T-cell (primary cell): ENCODE measurements around the gene TMEM184A. TPM values are rescaled to one million over a fixed set of nuclear protein-coding genes. Genes with fewer than 3 reads are reported as not detected.
A peak's percentile ranks its signal among the peaks of the same experiment; 100 is the strongest.

Source experiments
- ATAC-seq, 4 experiments: fragments of 200-7000 bp in 3 of 4; fragments of 150-1000 bp in 1 of 4; cut with Tn5 transposase; replicated peaks in 1 of 4; 1 replicate in 3 of 4; 2 replicates in 1 of 4; pipeline ENCODE4 v1.10.0; 2021; ENCODE audit warnings: moderate library complexity in 3 of 4, mild to moderate bottlenecking in 2 of 4, moderate number of reproducible peaks in 1 of 4
- CTCF ChIA-PET, 2 donors: fragments of 300-600 bp; sonication (Branson Sonifier 250); formaldehyde crosslinking; loops; one replicate each; lab custom pipeline; 2022; ENCODE audit warnings: antibody characterized with exemption in 2 of 2; lab: Charles Lee
- POLR2A ChIA-PET, 2 donors: fragments of 300-600 bp; sonication (Branson Sonifier 250); formaldehyde crosslinking; loops; one replicate each; lab custom pipeline; 2022; ENCODE audit warnings: antibody characterized with exemption in 2 of 2; lab: Charles Lee
- DNase-seq, 35 experiments: peaks; one replicate each; pipeline versions ENCODE4 v3.0.0 to v3.0.0-alpha.2; 2013 to 2023
- H3K27ac ChIP-seq: one replicate; pipeline ENCODE4 v1.5.1; 2013; ENCODE audit warnings: low read length
- H3K27me3 ChIP-seq, 2 experiments: replicated peaks in 1 of 2; 1 replicate in 1 of 2; 2 replicates in 1 of 2; pipeline versions ENCODE4 v1.6.1 to v1.7.0; 2013; ENCODE audit warnings: low read length in 1 of 2, mixed read lengths in 1 of 2; ENCODE audit not compliant: control insufficient read depth in 2 of 2, insufficient read depth in 2 of 2; ENCODE audit errors: extremely low read depth in 1 of 2
- H3K36me3 ChIP-seq, 2 donors: 1 replicate in 1 of 2; 2 replicates in 1 of 2; pipeline versions ENCODE4 v1.6.1 to v1.7.0; 2013; ENCODE audit warnings: low read length in 1 of 2; ENCODE audit not compliant: control insufficient read depth in 2 of 2, insufficient read depth in 1 of 2; ENCODE audit errors: extremely low read depth in 1 of 2
- H3K4me1 ChIP-seq, 2 experiments: 1 replicate in 1 of 2; 2 replicates in 1 of 2; pipeline versions ENCODE4 v1.6.1 to v1.7.0; 2013; ENCODE audit warnings: low read length in 2 of 2, mixed read lengths in 1 of 2; ENCODE audit not compliant: insufficient read depth in 2 of 2, control insufficient read depth in 1 of 2; ENCODE audit errors: extremely low read depth in 1 of 2
- H3K4me3 ChIP-seq, 2 donors: 1 replicate in 1 of 2; 2 replicates in 1 of 2; pipeline versions ENCODE4 v1.5.1 to v1.7.0; 2013; ENCODE audit warnings: mild to moderate bottlenecking in 2 of 2, low read length in 1 of 2, moderate library complexity in 1 of 2; ENCODE audit not compliant: control insufficient read depth in 1 of 2; ENCODE audit errors: extremely low read depth in 1 of 2
- H3K9me3 ChIP-seq: 2 replicates; pipeline ENCODE4 v1.7.0; 2013
- H3K27ac Mint-ChIP-seq, 2 donors: one replicate each; pipeline ENCODE4 v1.8.0; 2020 to 2021; ENCODE audit warnings: mild to moderate bottlenecking in 2 of 2, mixed read lengths in 2 of 2
- H3K27me3 Mint-ChIP-seq, 2 donors: one replicate each; pipeline ENCODE4 v1.8.0; 2021 to 2022; ENCODE audit warnings: mixed read lengths in 2 of 2
- H3K36me3 Mint-ChIP-seq: one replicate; pipeline ENCODE4 v1.8.0; 2021; ENCODE audit warnings: mixed read lengths
- H3K4me1 Mint-ChIP-seq, 3 donors: one replicate each; pipeline ENCODE4 v1.8.0; 2020 to 2022; ENCODE audit warnings: mixed read lengths in 3 of 3, mild to moderate bottlenecking in 1 of 3
- H3K4me3 Mint-ChIP-seq, 3 donors: one replicate each; pipeline ENCODE4 v1.8.0; 2020 to 2022; ENCODE audit warnings: mild to moderate bottlenecking in 3 of 3, mixed read lengths in 3 of 3, moderate library complexity in 3 of 3
- H3K9me3 Mint-ChIP-seq, 3 donors: one replicate each; pipeline ENCODE4 v1.8.0; 2020 to 2022; ENCODE audit warnings: mixed read lengths in 3 of 3
- WGBS: methylation state at CpG from one replicate; pipeline ENCODE4 v1.1.5; 2013; ENCODE audit warnings: missing lambda C conversion rate; ENCODE audit not compliant: insufficient coverage; 5-methylcytosine and 5-hydroxymethylcytosine counted together
- total RNA-seq, 35 experiments: library from RNA in 6 of 35; stranded (reverse) in 6 of 35; fragments of 120-200 nt in 1 of 35; gene quantifications; one replicate each; pipeline versions ENCODE4 v1.2.1 to v1.2.4 and lab custom pipeline; 2013 to 2026

TMEM184A gene
- total RNA-seq, 5 donors from 2014 or later (not counting 1 experiment from before 2014, with no cell fraction given): 0.18 to 0.38 (median 0.33) TPM; not detected in 2

GRCh38 chr7:1536455-1536742, 19.6 kb downstream of the TMEM184A start:
- no peaks in the 10 kb centered on the region for H3K27me3 ChIP-seq
- H3K4me3 ChIP-seq: no peak overlapping the region
- ChIA-PET CTCF (no interaction called here), POLR2A (no interaction called here)
- H3K4me3 Mint-ChIP-seq: no peak overlapping the region
- no peak for ATAC-seq
- peaks cover 11 to 47% of the 10 kb centered on the region in 2 experiments for H3K4me1 ChIP-seq
- H3K27ac ChIP-seq: no peak overlapping the region
- no peaks in the 10 kb centered on the region for H3K9me3 Mint-ChIP-seq
- H3K27ac Mint-ChIP-seq: peak overlapping the region in 1 of 2 donors; percentile 34
- peaks cover 25 to 39% (median 36%) of the 10 kb centered on the region in 3 donors for H3K4me1 Mint-ChIP-seq
- peaks cover 18 to 34% of the 10 kb centered on the region in 2 donors for H3K36me3 ChIP-seq
- 93% methylated on average over 2 of the region's 7 CpGs for WGBS
- no peaks in the 10 kb centered on the region for H3K9me3 ChIP-seq
- H3K36me3 Mint-ChIP-seq: peaks cover 6% of the 10 kb centered on the region
- DNase-seq: no peak
- no peaks in the 10 kb centered on the region for H3K27me3 Mint-ChIP-seq

- Mint-ChIP-seq H3K4me3 (no peak overlapping the region), H3K27ac (peak overlapping the region in 1 of 2 donors; percentile 34), H3K36me3 (peaks cover 6% of the 10 kb centered on the region), H3K4me1 (peaks cover 26 to 39% (median 37%) of the 10 kb centered on the region in 3 donors), H3K27me3 (no peaks in the 10 kb centered on the region), H3K9me3 (no peaks in the 10 kb centered on the region)
- Histone ChIP-seq H3K4me3 (no peak overlapping the region), H3K4me1 (peaks cover 11 to 49% of the 10 kb centered on the region in 2 experiments), H3K36me3 (peaks cover 13 to 30% of the 10 kb centered on the region in 2 donors), H3K9me3 (no peaks in the 10 kb centered on the region), H3K27ac (no peak overlapping the region), H3K27me3 (no peaks in the 10 kb centered on the region)
- ATAC-seq: no peak
- ChIA-PET CTCF (no interaction called here), POLR2A (no interaction called here)
- WGBS: 89% methylated on average over 37 of the region's 42 CpGs
- DNase-seq: no peak
These were observed 20.1 kb downstream of the TMEM184A start for GRCh38 chr7:1535701-1536454.

- H3K27ac Mint-ChIP-seq: no peak overlapping the region
- WGBS: 89% methylated on average over 3 of the region's 6 CpGs
- H3K4me3 Mint-ChIP-seq: no peak overlapping the region
These were observed 20.9 kb downstream of the TMEM184A start for GRCh38 chr7:1535100-1535458.

GRCh38 chr7:1534330-1535099, 21.5 kb downstream of the TMEM184A start:
- Histone ChIP-seq H3K36me3 (peaks cover 7 to 19% of the 10 kb centered on the region in 2 donors), H3K4me3 (no peak overlapping the region), H3K27ac (no peak overlapping the region), H3K9me3 (no peaks in the 10 kb centered on the region), H3K27me3 (peaks cover 0 to 1% of the 10 kb centered on the region in 2 experiments), H3K4me1 (peaks cover 11 to 58% of the 10 kb centered on the region in 2 experiments)
- H3K4me3 Mint-ChIP-seq: no peak overlapping the region
- 88% methylated on average over 19 of the region's 30 CpGs for WGBS
- ATAC-seq: no peak
- ChIA-PET POLR2A (interaction anchor here in 1 of 2 donors (0.6 kb wide), 1 partner anchor 9 kb away, joined by 7 read pairs; no protein-coding TSS in a partner anchor), CTCF (no interaction called here)
- no peaks in the 10 kb centered on the region for H3K27me3 Mint-ChIP-seq
- no peaks in the 10 kb centered on the region for H3K9me3 Mint-ChIP-seq
- H3K27ac Mint-ChIP-seq: peak overlapping the region; percentile 23 to 89
- H3K4me1 Mint-ChIP-seq: peaks cover 26 to 40% (median 37%) of the 10 kb centered on the region in 3 donors
- DNase-seq: no peak
- H3K36me3 Mint-ChIP-seq: peaks cover 6% of the 10 kb centered on the region

More at GRCh38 chr7:1535100-1535458, 20.9 kb downstream of the TMEM184A start:
- no peak for DNase-seq
- Mint-ChIP-seq H3K4me1 (peaks cover 26 to 39% (median 37%) of the 10 kb centered on the region in 3 donors), H3K9me3 (no peaks in the 10 kb centered on the region), H3K27me3 (no peaks in the 10 kb centered on the region), H3K36me3 (peaks cover 6% of the 10 kb centered on the region)
- ATAC-seq: no peak
- Histone ChIP-seq H3K36me3 (peaks cover 7 to 24% of the 10 kb centered on the region in 2 donors), H3K9me3 (no peaks in the 10 kb centered on the region), H3K4me3 (no peak overlapping the region), H3K27ac (no peak overlapping the region), H3K4me1 (peaks cover 11 to 52% of the 10 kb centered on the region in 2 experiments), H3K27me3 (no peaks in the 10 kb centered on the region)
- POLR2A ChIA-PET: interaction anchor here in 1 of 2 donors (0.6 kb wide), 1 partner anchor 9 kb away, joined by 7 read pairs; no protein-coding TSS in a partner anchor
- CTCF ChIA-PET: no interaction called here

- 73% methylated on average over 23 of the region's 24 CpGs for WGBS
- Histone ChIP-seq H3K27me3 (peaks cover 0 to 3% of the 10 kb centered on the region in 2 experiments), H3K4me3 (peak overlapping the region; percentile 70 to 84), H3K36me3 (peaks cover 6 to 12% of the 10 kb centered on the region in 2 donors), H3K9me3 (no peaks in the 10 kb centered on the region), H3K27ac (peak overlapping the region; percentile 90), H3K4me1 (peaks cover 11 to 58% of the 10 kb centered on the region in 2 experiments)
- no peak for ATAC-seq
- peaks cover 6% of the 10 kb centered on the region for H3K36me3 Mint-ChIP-seq
- ChIA-PET POLR2A (no interaction called here), CTCF (no interaction called here)
- peak in 1 of 35 experiments; percentile 26 for DNase-seq
- peak overlapping the region; percentile 84 to 91 (median 90) for H3K4me3 Mint-ChIP-seq
- peaks cover 26 to 40% (median 37%) of the 10 kb centered on the region in 3 donors for H3K4me1 Mint-ChIP-seq
- peak overlapping the region; percentile 89 to 95 for H3K27ac Mint-ChIP-seq
- H3K9me3 Mint-ChIP-seq: no peaks in the 10 kb centered on the region
- no peaks in the 10 kb centered on the region for H3K27me3 Mint-ChIP-seq
These were observed 22.3 kb downstream of the TMEM184A start for GRCh38 chr7:1533547-1534329.

- Mint-ChIP-seq H3K36me3 (peaks cover 6% of the 10 kb centered on the region), H3K27ac (peak overlapping the region; percentile 89 to 95), H3K4me3 (peak overlapping the region; percentile 84 to 91 (median 90)), H3K9me3 (no peaks in the 10 kb centered on the region), H3K27me3 (no peaks in the 10 kb centered on the region), H3K4me1 (peaks cover 26 to 40% (median 37%) of the 10 kb centered on the region in 3 donors)
- peak overlapping the region; percentile 70 to 84 for H3K4me3 ChIP-seq
- ATAC-seq (no peak), DNase-seq (no peak)
- peaks cover 11 to 58% of the 10 kb centered on the region in 2 experiments for H3K4me1 ChIP-seq
- H3K27ac ChIP-seq: peak overlapping the region; percentile 90
- POLR2A ChIA-PET: no interaction called here
- peaks cover 3 to 10% of the 10 kb centered on the region in 2 donors for H3K36me3 ChIP-seq
- H3K27me3 ChIP-seq: peaks cover 0 to 5% of the 10 kb centered on the region in 2 experiments
- CTCF ChIA-PET: no interaction called here
- WGBS: 39% methylated on average over 5 of the region's 9 CpGs
- no peaks in the 10 kb centered on the region for H3K9me3 ChIP-seq
These were observed 22.8 kb downstream of the TMEM184A start for GRCh38 chr7:1533255-1533546.
